Measurements from ENCODE around the gene NUCB2. TPM values are rescaled to one million over a fixed set of nuclear protein-coding genes. Genes with fewer than 3 reads are reported as not detected.
"Not testable (repeated sequence)": the region's sequence is repeated elsewhere in the genome, so short reads cannot be mapped to it uniquely, and the experiment has no call there.

NUCB2 gene
- total RNA-seq, 1 experiment from 2014 or later = 39.6 TPM

GRCh38 chr11:17263769-17264168, 12.8 kb upstream of the NUCB2 start:
- no peak overlapping the region for H3K27ac ChIP-seq (ENCODE audit: low read depth, low read length, poor library complexity, severe bottlenecking)
- TF ChIP-seq CTCF (conservative IDR thresholded peaks at IDR 0.05; ENCODE audit: low read depth, low read length) = no peak
- TF ChIP-seq EZH2 (IDR thresholded peaks at IDR 0.05; ENCODE audit: borderline replicate concordance, low read depth, low read length, poor library complexity, severe bottlenecking) = no peak
- intact Hi-C loops (cut with micrococcal nuclease; ENCODE audit: unreplicated experiment) = no loop called here
- BruUV-seq (replicated peaks) = no TSS peak
- H3K36me3 ChIP-seq (ENCODE audit: insufficient read depth, low read length, poor library complexity, severe bottlenecking) = no peaks in the 10 kb centered on the region
- H3K4me3 ChIP-seq (ENCODE audit: low read depth, low read length, poor library complexity, severe bottlenecking) = no peak overlapping the region
- CTCF ChIA-PET = no interaction called here
- peak; percentile 11 for DNase-seq (ENCODE audit: low spot score)
- no peaks in the 10 kb centered on the region for H3K4me1 ChIP-seq (ENCODE audit: insufficient read depth, low read length, poor library complexity, severe bottlenecking)
- no peaks in the 10 kb centered on the region for H3K9me3 ChIP-seq (ENCODE audit: low read depth, low read length, poor library complexity, severe bottlenecking)
- H3K27me3 ChIP-seq (replicated peaks; ENCODE audit: insufficient read depth, low read depth, low read length, poor library complexity) = no peaks in the 10 kb centered on the region
- POLR2A ChIA-PET (ENCODE audit: low non-redundant PET) = no interaction called here

- ChIA-PET POLR2A (ENCODE audit: low non-redundant PET) (no interaction called here), CTCF (no interaction called here)
- intact Hi-C loops (cut with micrococcal nuclease; ENCODE audit: unreplicated experiment) = no loop called here
- Histone ChIP-seq H3K4me1 (ENCODE audit: insufficient read depth, low read length, poor library complexity, severe bottlenecking) (no peaks in the 10 kb centered on the region), H3K27me3 (replicated peaks; ENCODE audit: insufficient read depth, low read depth, low read length, poor library complexity) (no peaks in the 10 kb centered on the region), H3K27ac (ENCODE audit: low read depth, low read length, poor library complexity, severe bottlenecking) (no peak overlapping the region), H3K36me3 (ENCODE audit: insufficient read depth, low read length, poor library complexity, severe bottlenecking) (no peaks in the 10 kb centered on the region), H3K9me3 (ENCODE audit: low read depth, low read length, poor library complexity, severe bottlenecking) (no peaks in the 10 kb centered on the region), H3K4me3 (ENCODE audit: low read depth, low read length, poor library complexity, severe bottlenecking) (no peak overlapping the region)
- TF ChIP-seq EZH2 (IDR thresholded peaks at IDR 0.05; ENCODE audit: borderline replicate concordance, low read depth, low read length, poor library complexity, severe bottlenecking) = no peak
- no peak for TF ChIP-seq CTCF (conservative IDR thresholded peaks at IDR 0.05; ENCODE audit: low read depth, low read length)
- DNase-seq (ENCODE audit: low spot score) = no peak
- BruUV-seq (replicated peaks) = no TSS peak
These were observed 9.8 kb upstream of the NUCB2 start for GRCh38 chr11:17266781-17267180.

- no TSS peak for BruUV-seq (replicated peaks)
- intact Hi-C loops (cut with micrococcal nuclease; ENCODE audit: unreplicated experiment) = no loop called here
- H3K27me3 ChIP-seq (replicated peaks; ENCODE audit: insufficient read depth, low read depth, low read length, poor library complexity) = no peaks in the 10 kb centered on the region
- no peak overlapping the region for H3K27ac ChIP-seq (ENCODE audit: low read depth, low read length, poor library complexity, severe bottlenecking)
- H3K4me1 ChIP-seq (ENCODE audit: insufficient read depth, low read length, poor library complexity, severe bottlenecking) = no peaks in the 10 kb centered on the region
- ChIA-PET POLR2A (ENCODE audit: low non-redundant PET) (no interaction called here), CTCF (interaction anchor here (0.7 kb wide), 1 partner anchor 17 kb away, joined by 6 read pairs; no protein-coding TSS in a partner anchor)
- DNase-seq (ENCODE audit: low spot score) = no peak
- no peaks in the 10 kb centered on the region for H3K36me3 ChIP-seq (ENCODE audit: insufficient read depth, low read length, poor library complexity, severe bottlenecking)
- H3K9me3 ChIP-seq (ENCODE audit: low read depth, low read length, poor library complexity, severe bottlenecking) = no peaks in the 10 kb centered on the region
- no peak for TF ChIP-seq EZH2 (IDR thresholded peaks at IDR 0.05; ENCODE audit: borderline replicate concordance, low read depth, low read length, poor library complexity, severe bottlenecking)
- no peak overlapping the region for H3K4me3 ChIP-seq (ENCODE audit: low read depth, low read length, poor library complexity, severe bottlenecking)
These were observed 9.0 kb upstream of the NUCB2 start for GRCh38 chr11:17267576-17267975.

- H3K9me3 ChIP-seq (ENCODE audit: low read depth, low read length, poor library complexity, severe bottlenecking); H3K27me3 ChIP-seq (replicated peaks; ENCODE audit: insufficient read depth, low read depth, low read length, poor library complexity); intact Hi-C loops (cut with micrococcal nuclease; ENCODE audit: unreplicated experiment); H3K27ac ChIP-seq (ENCODE audit: low read depth, low read length, poor library complexity, severe bottlenecking); BruUV-seq (replicated peaks); DNase-seq (ENCODE audit: low spot score); POLR2A ChIA-PET (ENCODE audit: low non-redundant PET); H3K4me3 ChIP-seq (ENCODE audit: low read depth, low read length, poor library complexity, severe bottlenecking); H3K36me3 ChIP-seq (ENCODE audit: insufficient read depth, low read length, poor library complexity, severe bottlenecking); H3K4me1 ChIP-seq (ENCODE audit: insufficient read depth, low read length, poor library complexity, severe bottlenecking): not testable (repeated sequence)
- CTCF ChIA-PET = interaction anchor here (0.7 kb wide), 1 partner anchor 18 kb away, joined by 6 read pairs; no protein-coding TSS in a partner anchor
These were observed 8.0 kb upstream of the NUCB2 start for GRCh38 chr11:17268500-17268899.
